ENCODE results near the gene AQP6. TPM values are rescaled to one million over a fixed set of nuclear protein-coding genes. Genes with fewer than 3 reads are reported as not detected.
"Not testable (repeated sequence)": the region's sequence is repeated elsewhere in the genome, so short reads cannot be mapped to it uniquely, and the experiment has no call there.

AQP6 gene
- total RNA-seq, 1 donor from 2014 or later, result not detected

GRCh38 chr12:49987625-49988303 is 15.0 kb downstream of the AQP6 start:
- no peak for DNase-seq (ENCODE audit: low spot score)

DNA sequence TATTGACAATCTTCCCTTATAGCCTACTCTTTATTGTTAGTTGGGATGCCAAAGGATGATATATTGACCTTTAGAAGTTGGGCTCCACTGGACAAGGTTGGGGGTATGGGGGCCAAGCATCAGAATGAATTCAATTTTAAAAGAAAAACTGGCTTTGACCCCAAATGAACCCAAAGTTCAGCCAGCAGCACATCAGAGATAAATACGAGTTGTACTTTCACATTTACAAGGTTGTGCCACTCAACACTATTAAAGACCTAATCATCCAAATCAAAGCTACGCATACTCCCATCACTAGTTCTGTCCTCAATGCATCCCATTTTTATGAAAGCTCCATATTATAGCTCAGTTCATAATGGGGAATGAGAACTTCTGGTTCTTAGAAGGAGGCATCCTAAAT is 16.7 kb downstream of the AQP6 start:
- DNase-seq (ENCODE audit: low spot score), result not testable (repeated sequence)

DNA sequence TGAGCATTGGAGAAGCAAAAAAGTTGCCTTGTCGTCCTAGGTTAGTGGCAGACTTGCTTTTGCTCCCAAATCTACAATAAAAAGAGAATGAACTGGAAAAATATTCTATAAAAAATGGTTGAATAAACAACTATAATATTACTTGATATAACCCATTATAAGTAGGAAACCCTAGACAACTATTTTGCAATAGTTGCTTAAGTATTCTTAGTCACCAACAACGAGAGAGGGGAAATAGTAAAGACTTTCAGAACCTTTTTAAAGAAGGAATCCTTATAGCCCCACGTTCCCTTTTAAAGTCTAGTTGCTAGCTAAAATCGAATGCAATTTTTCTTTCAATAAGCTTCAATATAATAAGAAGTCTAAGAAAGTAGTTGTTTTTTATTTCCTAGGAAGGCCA is 17.5 kb downstream of the AQP6 start:
- no peak for DNase-seq (ENCODE audit: low spot score)

DNA sequence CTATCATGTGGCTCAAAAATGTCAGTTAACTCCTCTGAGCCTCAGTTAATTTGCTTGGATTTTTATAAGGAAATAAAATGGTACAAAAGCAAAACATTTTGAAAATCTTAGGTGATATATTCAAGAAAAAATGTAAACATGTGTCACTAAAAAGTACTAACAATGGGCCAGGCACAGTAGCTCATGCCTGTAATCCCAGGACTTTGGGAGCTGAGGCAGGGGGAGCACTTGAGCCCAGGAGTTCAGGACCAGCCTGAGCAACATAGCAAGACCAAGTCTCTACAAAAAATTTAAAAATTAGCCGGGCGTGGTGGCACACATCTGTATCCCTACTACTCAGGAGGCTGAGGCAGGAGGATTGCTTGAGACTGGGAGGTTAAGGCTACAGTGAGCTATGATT is 25.7 kb downstream of the AQP6 start:
- no peak for DNase-seq (ENCODE audit: low spot score)

DNA sequence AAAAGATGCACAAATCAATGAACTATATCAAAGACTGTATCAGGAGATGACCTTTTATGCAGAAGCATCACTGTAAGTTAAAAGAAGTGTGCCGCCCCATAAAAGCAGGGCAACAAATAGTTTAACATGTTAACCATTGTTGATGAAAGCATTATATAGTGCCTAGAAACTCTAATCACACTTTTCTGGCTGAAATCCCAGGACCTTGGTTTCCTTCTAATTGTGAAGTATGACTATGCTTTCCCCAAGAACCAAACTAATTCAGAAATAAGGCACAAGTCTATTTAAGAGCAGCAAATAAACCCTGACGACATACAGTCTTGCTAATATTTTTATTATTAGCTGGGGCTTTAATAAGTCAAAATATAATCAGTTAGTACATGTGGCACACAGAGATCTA is 30.8 kb downstream of the AQP6 start:
- no peak for DNase-seq (ENCODE audit: low spot score)

DNA sequence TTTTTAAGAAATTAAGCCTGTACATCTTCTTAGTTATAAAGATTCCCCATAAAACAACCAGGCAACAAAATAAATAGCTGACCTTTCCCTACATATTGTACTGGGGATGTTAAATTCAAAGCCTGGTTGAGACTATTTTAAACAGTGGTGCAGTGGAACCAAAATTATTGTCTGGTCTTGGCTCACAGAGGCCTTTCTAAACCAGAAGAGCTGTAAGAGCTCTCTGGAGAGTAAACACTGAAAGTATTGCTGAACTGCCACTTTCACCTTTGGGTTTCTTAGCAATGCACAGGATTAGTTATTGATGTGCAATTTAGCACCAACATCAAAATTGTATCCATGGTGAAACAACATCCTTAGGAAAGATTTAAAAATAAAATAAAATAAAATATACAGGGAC is 31.9 kb downstream of the AQP6 start:
- DNase-seq (ENCODE audit: low spot score), result no peak

DNA sequence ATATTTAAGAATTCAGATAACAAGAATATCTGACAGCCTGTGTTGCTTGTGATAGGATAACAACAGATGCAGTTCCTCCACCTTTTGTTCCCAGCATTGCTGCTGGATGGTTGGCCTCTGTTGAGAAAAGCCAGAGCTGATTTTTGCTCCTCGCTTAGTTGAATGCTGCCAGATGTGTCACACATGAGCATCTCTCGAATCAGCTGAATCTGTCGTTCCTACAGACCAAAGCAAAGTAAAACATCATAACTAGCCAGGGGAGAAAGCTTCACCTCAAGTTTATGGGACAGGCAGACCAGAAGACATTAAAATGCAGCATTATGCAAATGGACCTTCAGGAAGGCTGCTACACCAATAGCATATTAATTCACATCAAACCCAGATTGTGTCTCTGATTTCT is 32.4 kb downstream of the AQP6 start:
- DNase-seq (ENCODE audit: low spot score), result no peak

GRCh38 chr12:50006280-50006679 is 33.5 kb downstream of the AQP6 start:
- DNase-seq (ENCODE audit: low spot score), result no peak

DNA sequence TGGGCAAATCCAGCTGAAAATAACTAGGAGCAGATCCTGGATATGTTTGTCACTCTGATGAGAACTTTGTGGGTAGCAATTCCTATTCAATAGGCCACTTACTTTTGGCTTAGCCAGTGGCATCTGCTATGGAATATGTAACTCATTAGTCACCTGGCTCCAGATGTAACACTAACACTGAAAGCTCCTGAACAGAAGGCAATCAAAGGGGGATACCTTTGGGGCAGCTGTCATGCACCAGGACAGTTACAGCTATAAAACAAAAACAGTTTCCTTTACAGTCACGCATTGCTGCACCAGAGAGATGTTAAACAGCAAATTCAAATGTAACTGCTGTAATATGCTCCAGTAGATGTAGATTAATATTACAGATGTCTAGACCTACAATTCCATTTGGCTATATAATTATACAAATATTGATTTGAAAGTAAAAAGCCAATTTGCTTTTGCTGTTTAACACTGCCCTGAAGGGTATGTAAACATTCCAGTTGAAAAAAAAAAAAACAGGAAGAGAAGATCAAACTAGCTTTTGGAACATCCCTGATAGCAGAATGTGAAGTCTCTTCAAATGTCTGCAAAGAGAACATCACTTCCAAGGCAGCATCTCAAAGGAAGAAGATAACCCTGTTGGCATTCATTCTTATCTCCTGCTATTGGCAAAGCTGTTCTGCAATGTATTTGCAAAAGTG is 34.2 kb downstream of the AQP6 start:
- DNase-seq (ENCODE audit: low spot score), result no peak

DNA sequence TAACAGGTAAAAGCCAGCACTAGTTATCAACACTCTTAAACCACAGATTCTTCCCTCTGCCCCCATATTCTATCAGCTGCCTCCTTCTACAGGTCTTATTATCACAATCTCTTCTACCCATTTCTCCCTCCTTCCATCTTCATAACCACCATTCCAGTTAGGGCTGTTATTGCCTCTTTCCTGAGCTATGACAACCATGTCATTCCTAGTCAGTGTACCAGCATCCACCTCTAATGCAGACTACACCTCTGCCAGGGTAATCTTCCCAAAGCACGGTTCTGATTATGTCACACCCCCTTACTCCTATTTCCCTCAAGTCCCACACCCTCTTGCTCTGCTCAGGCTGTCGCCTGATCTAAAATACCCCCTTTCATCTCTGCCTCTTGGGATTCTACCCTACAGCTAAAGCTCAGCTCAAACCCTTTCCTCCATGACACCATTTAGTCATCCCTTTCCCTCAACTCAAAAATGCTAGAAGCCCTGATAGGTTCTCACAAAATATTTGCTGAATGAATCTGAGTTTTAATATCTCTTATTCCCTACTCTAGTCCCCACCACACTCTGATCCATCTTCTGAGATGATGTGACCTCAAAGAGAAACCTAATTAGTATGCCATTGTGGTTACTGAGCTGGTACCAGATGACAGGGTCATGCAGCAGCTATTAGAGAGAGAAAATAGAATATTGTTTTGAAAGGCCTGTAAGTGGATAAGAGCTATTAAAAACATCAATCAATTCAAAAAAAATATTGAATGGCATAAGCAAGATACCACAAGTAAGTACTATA is 40.8 kb downstream of the AQP6 start:
- no peak for DNase-seq (ENCODE audit: low spot score)

GRCh38 chr12:50014342-50014741 is 41.6 kb downstream of the AQP6 start:
- no peak for DNase-seq (ENCODE audit: low spot score)

DNA sequence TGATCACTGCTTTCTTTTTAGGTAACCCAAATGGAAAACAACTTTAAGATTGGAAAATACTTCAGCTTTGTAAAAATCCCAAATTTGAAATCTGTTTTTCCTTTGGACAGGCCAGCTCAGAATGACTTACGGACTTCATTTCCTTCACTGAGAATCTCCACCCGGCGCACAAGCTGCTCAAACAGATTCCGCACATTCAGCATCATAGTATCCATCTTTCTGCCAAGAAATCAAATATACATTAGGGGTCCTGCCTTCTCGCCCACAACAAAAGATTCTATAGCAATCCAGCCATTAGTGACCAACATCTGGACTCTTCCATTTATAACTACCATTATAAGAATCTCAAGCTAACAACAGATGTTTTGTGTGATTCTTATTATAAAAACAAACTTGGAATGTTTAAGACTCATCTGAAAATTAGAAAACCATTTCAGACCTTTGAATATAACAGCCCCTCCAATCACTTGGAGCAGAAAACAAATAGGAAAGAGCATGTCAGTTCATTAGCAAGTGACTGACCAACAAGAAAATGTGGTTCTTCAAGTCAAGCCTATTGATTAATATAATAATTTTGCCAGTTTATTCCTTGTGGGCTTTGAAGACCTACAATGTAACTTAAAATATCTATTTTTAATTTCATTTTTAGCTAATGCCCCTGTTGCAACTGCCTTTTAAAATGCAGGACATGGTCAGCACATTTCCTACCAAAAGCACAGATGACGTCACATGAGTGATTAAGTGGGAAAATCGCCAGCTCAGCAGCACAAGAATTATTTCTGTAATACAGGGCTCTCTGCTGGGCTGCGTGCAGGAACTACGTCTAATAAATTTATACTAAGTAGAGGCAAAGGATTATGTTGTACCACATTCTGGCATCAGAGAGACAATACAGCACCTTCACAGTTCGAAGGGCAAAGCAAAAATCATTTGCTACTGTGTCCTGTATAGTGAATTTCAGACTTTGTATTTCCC is 44.0 kb downstream of the AQP6 start:
- DNase-seq (ENCODE audit: low spot score), result no peak

DNA sequence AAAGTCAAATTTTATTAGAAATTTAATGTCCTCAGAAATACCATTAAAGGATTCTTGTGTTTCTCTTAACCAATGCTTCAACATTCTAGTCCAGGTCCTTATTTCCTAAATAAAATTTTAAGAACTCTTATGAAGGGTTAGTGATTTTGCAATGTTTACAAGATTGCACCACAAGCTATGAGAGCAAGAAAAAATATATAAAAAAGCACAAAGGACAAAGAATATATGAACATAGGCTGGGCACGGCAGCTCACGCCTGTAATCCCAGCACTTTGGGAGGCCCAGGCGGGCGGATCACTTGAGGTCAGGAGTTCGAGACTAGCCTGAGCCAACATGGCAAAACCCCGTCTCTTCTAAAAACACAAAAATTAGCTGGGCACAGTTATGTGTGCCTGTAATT is 44.9 kb downstream of the AQP6 start:
- DNase-seq (ENCODE audit: low spot score), result no peak

- DNase-seq (ENCODE audit: low spot score), result no peak
Measured at GRCh38 chr12:50018154-50018553, 45.4 kb downstream of the AQP6 start.

GRCh38 chr12:50018968-50019367 is 46.2 kb downstream of the AQP6 start:
- DNase-seq (ENCODE audit: low spot score), result no peak

DNA sequence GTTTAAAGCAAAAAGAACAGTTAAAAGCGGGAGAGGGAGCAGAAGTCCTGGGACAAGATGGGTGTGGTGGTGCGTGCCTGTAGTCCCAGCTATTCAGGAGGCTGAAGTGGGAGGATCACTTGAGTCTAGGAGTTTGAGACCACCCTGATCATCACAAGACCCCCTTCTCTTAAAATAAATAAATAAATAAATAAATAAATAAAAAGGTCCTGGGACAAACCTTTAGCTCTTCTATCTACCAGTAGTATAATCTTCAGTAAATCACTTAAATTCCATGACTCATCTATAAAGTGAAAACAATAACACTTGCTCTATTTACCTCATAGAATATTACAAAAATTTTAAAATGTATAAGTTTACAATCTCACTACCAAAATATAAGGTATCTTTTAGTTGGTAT is 46.8 kb downstream of the AQP6 start:
- DNase-seq (ENCODE audit: low spot score), result no peak

DNA sequence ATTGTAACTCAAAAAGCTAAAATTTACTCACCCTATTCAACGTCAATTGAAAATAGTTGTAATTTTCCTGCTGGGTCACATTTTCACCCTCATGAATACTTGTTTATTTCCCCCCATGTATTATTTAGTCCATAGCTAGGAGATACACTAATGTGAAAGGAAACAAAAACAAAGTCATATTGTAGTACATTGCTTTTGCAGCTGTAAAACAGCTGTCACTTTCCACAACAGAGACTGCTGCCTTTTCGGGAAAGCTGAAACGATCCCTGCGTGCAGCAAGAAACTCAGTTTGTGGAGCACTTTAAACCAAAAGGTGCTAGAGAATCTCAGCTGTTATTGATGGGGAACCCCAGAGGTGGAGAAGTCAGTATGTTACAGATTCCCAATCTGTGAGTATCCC is 48.3 kb downstream of the AQP6 start:
- no peak for DNase-seq (ENCODE audit: low spot score)

DNA sequence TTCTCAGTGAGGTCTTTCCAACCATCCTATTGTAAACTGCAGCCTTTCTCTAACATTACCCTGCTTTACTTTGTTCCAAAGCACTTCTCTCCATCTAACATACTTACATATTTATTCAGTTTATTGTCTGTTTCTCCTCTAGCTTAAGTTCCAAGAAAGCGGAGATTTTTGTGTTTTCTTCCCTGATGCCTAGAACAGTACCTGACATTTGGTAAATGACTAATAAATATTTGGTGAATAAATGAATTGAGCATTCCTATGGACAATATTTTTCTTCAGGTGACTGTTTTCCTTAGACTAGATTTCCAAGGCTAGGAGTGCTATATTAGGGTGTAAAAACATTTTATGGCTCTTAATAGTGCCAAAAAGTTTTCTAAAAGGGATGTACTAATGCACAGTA is 50.2 kb downstream of the AQP6 start:
- DNase-seq (ENCODE audit: low spot score), result no peak

DNA sequence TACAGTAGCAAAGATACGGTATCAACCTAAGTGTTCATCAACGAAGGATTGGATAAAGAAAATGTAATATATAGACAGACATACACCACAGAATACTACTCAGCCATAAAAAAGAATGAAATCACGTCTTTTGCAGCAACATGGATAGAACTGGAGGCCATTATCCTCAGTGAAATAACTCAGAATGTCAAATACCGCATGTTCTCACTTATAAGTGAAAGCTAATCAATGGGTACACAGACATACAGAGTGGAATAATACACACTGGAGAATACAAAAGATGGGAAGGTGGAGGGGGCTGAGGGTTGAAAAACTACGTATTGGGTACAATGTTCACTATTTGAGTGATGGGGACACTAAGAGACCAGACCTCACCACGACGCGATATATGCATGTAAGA is 51.5 kb downstream of the AQP6 start:
- no peak for DNase-seq (ENCODE audit: low spot score)

DNA sequence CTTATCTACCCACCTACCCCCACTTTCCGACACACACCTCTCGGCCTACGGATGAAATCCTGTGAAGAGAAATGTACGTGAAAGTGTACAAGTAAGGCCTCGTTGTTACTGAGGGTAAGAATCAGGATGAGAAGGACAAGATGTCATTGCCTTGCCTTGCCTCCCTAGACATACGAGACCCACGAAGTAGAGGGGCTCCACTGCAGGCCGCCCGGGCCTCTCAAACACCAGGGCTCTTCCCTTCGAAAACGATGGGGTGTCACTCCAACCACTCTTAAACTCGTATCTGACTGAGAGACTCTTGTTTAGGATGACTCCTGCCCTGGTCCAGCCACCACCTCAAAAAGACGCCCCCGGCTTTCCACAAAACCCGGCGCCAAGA is 52.0 kb downstream of the AQP6 start:
- no peak for DNase-seq (ENCODE audit: low spot score)

Measured in mesenteric fat pad (tissue), 1 donor.